Fibroblast of lung (primary cell): ENCODE results near the gene ARHGEF10L.

ENCODE experiments used
- EZH2 ChIP-seq: IDR thresholded peaks from 2 replicates; pipeline ENCODE4 v1.5.1; 2012; ENCODE audit warnings: low read length, control low read depth, mild to moderate bottlenecking; ENCODE audit errors: missing control alignments
- TF ChIP-seq, protein P1 (sequence below), 2 donors: IDR thresholded peaks in 1 of 2; conservative IDR thresholded peaks in 1 of 2; 1 replicate in 1 of 2; 2 replicates in 1 of 2; pipeline ENCODE4 v1.5.1; 2011 to 2012; ENCODE audit warnings: low read length in 2 of 2, control low read depth in 1 of 2, inconsistent platforms in 1 of 2, low read depth in 1 of 2, mild to moderate bottlenecking in 1 of 2

DNA sequence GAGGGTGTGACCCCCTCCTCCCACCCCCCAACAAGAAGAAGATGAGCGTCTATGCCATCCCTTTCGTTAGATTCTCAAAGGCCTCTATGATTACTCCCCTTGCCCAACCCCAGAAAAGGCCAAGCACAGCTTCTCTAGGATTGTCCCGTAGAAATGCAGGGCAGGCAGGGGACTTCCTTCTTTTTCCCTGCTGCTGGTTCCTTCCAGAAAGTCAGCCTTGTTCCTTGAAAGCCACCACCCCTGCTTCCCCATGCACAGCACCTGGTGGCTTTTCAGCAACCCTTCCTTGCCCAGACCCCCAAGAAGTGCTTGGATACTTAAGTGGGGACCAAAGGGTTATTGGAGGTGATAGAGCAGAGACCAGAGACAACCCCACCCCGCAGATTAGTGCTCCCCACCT lies 75.1 kb downstream of the ARHGEF10L start:
- TF ChIP-seq, protein P1, sequence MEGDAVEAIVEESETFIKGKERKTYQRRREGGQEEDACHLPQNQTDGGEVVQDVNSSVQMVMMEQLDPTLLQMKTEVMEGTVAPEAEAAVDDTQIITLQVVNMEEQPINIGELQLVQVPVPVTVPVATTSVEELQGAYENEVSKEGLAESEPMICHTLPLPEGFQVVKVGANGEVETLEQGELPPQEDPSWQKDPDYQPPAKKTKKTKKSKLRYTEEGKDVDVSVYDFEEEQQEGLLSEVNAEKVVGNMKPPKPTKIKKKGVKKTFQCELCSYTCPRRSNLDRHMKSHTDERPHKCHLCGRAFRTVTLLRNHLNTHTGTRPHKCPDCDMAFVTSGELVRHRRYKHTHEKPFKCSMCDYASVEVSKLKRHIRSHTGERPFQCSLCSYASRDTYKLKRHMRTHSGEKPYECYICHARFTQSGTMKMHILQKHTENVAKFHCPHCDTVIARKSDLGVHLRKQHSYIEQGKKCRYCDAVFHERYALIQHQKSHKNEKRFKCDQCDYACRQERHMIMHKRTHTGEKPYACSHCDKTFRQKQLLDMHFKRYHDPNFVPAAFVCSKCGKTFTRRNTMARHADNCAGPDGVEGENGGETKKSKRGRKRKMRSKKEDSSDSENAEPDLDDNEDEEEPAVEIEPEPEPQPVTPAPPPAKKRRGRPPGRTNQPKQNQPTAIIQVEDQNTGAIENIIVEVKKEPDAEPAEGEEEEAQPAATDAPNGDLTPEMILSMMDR (conservative IDR thresholded peaks at IDR 0.05 in 1 of 2, IDR thresholded peaks at IDR 0.05 in 1 of 2; ENCODE audit: low read depth in 1 of 2, low read length in 2 of 2) = no peak
- TF ChIP-seq EZH2 = no peak
